CD14-positive monocyte (primary cell): ENCODE results near the gene SLC12A7. TPM values are rescaled to one million over a fixed set of nuclear protein-coding genes. Genes with fewer than 3 reads are reported as not detected.

Source experiments
- DNase-seq, 3 donors: peaks; one replicate each; pipeline ENCODE4 v3.0.0-alpha.2; 2011 to 2022
- H2AFZ ChIP-seq: 2 replicates; pipeline ENCODE4 v1.6.0; 2012; ENCODE audit warnings: mild to moderate bottlenecking, low read depth, low read length, inconsistent platforms; ENCODE audit not compliant: insufficient read depth, poor library complexity, severe bottlenecking
- H3K27ac ChIP-seq, 2 donors: 1 replicate in 1 of 2; 2 replicates in 1 of 2; pipeline ENCODE4 v1.5.1; 2012 to 2013; ENCODE audit warnings: low read length in 2 of 2, control low read depth in 1 of 2, inconsistent platforms in 1 of 2, low read depth in 1 of 2, mild to moderate bottlenecking in 1 of 2
- H3K27me3 ChIP-seq, 2 donors: one replicate each; pipeline versions ENCODE4 v1.6.0 to v1.6.1; 2011 to 2013; ENCODE audit warnings: low read length in 2 of 2; ENCODE audit not compliant: control insufficient read depth in 2 of 2, insufficient read depth in 2 of 2
- H3K36me3 ChIP-seq, 2 donors: replicated peaks in 1 of 2; 1 replicate in 1 of 2; 2 replicates in 1 of 2; pipeline versions ENCODE4 v1.5.1 to v1.6.1; 2012 to 2013; ENCODE audit warnings: low read length in 2 of 2, control low read depth in 1 of 2, inconsistent platforms in 1 of 2, mild to moderate bottlenecking in 1 of 2; ENCODE audit not compliant: insufficient read depth in 2 of 2, control insufficient read depth in 1 of 2
- H3K4me1 ChIP-seq, 2 donors: 1 replicate in 1 of 2; 2 replicates in 1 of 2; pipeline versions ENCODE4 v1.5.1 to v1.6.1; 2012 to 2013; ENCODE audit warnings: low read length in 2 of 2, control low read depth in 1 of 2, inconsistent platforms in 1 of 2, mild to moderate bottlenecking in 1 of 2, moderate library complexity in 1 of 2; ENCODE audit not compliant: insufficient read depth in 2 of 2, control insufficient read depth in 1 of 2
- H3K4me2 ChIP-seq: replicated peaks from 2 replicates; pipeline ENCODE3; 2012; ENCODE audit warnings: low read length, moderate library complexity, mild to moderate bottlenecking; ENCODE audit not compliant: poor library complexity, severe bottlenecking; ENCODE audit errors: extremely low read depth
- H3K4me3 ChIP-seq, 3 experiments: fragments of 200-600 bp in 1 of 3; sonication (generic) in 1 of 3; replicated peaks in 1 of 3; 1 replicate in 2 of 3; 2 replicates in 1 of 3; pipeline ENCODE4 v1.5.1; 2011 to 2013; ENCODE audit warnings: low read length in 3 of 3, mild to moderate bottlenecking in 3 of 3, control low read depth in 2 of 3, low read depth in 2 of 3, inconsistent platforms in 1 of 3, moderate library complexity in 1 of 3
- H3K79me2 ChIP-seq: 2 replicates; pipeline ENCODE4 v1.6.0; 2012; ENCODE audit warnings: mild to moderate bottlenecking, control low read depth, inconsistent platforms, low read length, moderate library complexity; ENCODE audit not compliant: insufficient read depth
- H3K9ac ChIP-seq: 2 replicates; pipeline ENCODE4 v1.6.0; 2017; ENCODE audit warnings: low read length, mild to moderate bottlenecking; ENCODE audit not compliant: insufficient read depth, poor library complexity, severe bottlenecking
- H3K9me3 ChIP-seq, 2 donors: replicated peaks in 1 of 2; 1 replicate in 1 of 2; 2 replicates in 1 of 2; pipeline versions ENCODE4 v1.5.1 to v1.6.1; 2012 to 2013; ENCODE audit warnings: low read length in 2 of 2, control low read depth in 1 of 2; ENCODE audit not compliant: control insufficient read depth in 1 of 2, insufficient read depth in 1 of 2
- H4K20me1 ChIP-seq: 2 replicates; pipeline ENCODE4 v1.6.0; 2012; ENCODE audit warnings: mild to moderate bottlenecking, low read length, control low read depth, moderate library complexity; ENCODE audit not compliant: insufficient read depth
- H3K27ac Mint-ChIP-seq, 7 donors: one replicate each; pipeline ENCODE4 v1.8.0; 2020; ENCODE audit warnings: mild to moderate bottlenecking in 7 of 7, mixed read lengths in 7 of 7, moderate library complexity in 6 of 7, inconsistent platforms in 2 of 7
- H3K27me3 Mint-ChIP-seq, 3 donors: one replicate each; pipeline ENCODE4 v1.8.0; 2021 to 2022; ENCODE audit warnings: low read depth in 3 of 3, mild to moderate bottlenecking in 3 of 3, mixed read lengths in 3 of 3, moderate library complexity in 3 of 3, inconsistent platforms in 1 of 3
- H3K36me3 Mint-ChIP-seq, 2 donors: one replicate each; pipeline ENCODE4 v1.8.0; 2020; ENCODE audit warnings: mixed read lengths in 2 of 2, inconsistent platforms in 1 of 2, mild to moderate bottlenecking in 1 of 2
- H3K4me1 Mint-ChIP-seq: one replicate; pipeline ENCODE4 v1.8.0; 2020; ENCODE audit warnings: mild to moderate bottlenecking, mixed read lengths
- H3K4me3 Mint-ChIP-seq, 2 donors: one replicate each; pipeline ENCODE4 v1.8.0; 2020; ENCODE audit warnings: mild to moderate bottlenecking in 2 of 2, mixed read lengths in 2 of 2, moderate library complexity in 1 of 2
- H3K9me3 Mint-ChIP-seq, 7 donors: one replicate each; pipeline ENCODE4 v1.8.0; 2020 to 2022; ENCODE audit warnings: mixed read lengths in 7 of 7, mild to moderate bottlenecking in 6 of 7, moderate library complexity in 6 of 7, inconsistent platforms in 2 of 7
- WGBS: methylation state at CpG from one replicate; pipeline ENCODE4 v1.1.5; 2013; ENCODE audit warnings: missing lambda C conversion rate; ENCODE audit not compliant: insufficient coverage; 5-methylcytosine and 5-hydroxymethylcytosine counted together
- intact Hi-C, 2 donors: fragments of 100-400 bp; cut with micrococcal nuclease; formaldehyde crosslinking; loops; one replicate each; pipeline versions ENCODE4 v1.15.0 to v1.15.1; 2023
- polyA plus RNA-seq, 3 donors: library from polyadenylated mRNA; depleted of rRNA in 1 of 3; unstranded in 2 of 3; stranded (reverse) in 1 of 3; fragments of 300-500 nt in 2 of 3; fragments of >200 nt in 1 of 3; fragmentation: Illumina TruSeq in 2 of 3; gene quantifications; 1 replicate in 2 of 3; 2 replicates in 1 of 3; pipeline ENCODE4 v1.2.3, GENCODE V29; 2012 to 2021
- TF ChIP-seq, protein P1 (sequence below): fragments of 200-600 bp; IDR thresholded peaks from one replicate; pipeline ENCODE4 v1.8.0; 2022; ENCODE audit warnings: antibody characterized with exemption, mild to moderate bottlenecking

The SLC12A7 gene
- polyA plus RNA-seq, 3 donors: 8.2 to 31.2 (median 12.5) TPM

DNA sequence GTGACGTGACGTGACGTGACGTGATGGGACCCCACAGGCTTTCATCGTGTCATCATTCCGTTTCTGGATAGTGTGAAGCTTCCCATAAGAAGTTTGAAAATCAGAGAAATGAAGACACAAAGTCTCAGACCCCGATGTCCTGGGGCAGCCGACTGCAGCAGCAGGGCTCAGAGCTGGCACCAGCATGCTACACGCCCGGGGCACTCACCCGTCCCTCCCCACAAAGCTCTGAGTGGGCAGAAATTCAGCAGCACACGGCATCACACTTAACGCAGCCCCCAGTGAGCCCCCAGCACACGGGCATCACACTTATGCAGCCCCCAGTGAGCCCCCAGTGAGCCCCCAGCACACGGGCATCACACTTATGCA, 42.2 kb downstream of the SLC12A7 start:
- H3K4me1 ChIP-seq: no peaks in the 10 kb centered on the region
- peaks cover 29 to 39% of the 10 kb centered on the region in 2 donors for H3K36me3 Mint-ChIP-seq
- H3K36me3 ChIP-seq: peaks cover 13 to 21% of the 10 kb centered on the region in 2 donors
- no peak for DNase-seq
- no peak overlapping the region for H2AFZ ChIP-seq
- no peaks in the 10 kb centered on the region for H3K27me3 ChIP-seq
- no peak overlapping the region for H3K4me3 ChIP-seq
- no peaks in the 10 kb centered on the region for H3K9me3 Mint-ChIP-seq
- no peaks in the 10 kb centered on the region for H3K79me2 ChIP-seq
- TF ChIP-seq, protein P1, sequence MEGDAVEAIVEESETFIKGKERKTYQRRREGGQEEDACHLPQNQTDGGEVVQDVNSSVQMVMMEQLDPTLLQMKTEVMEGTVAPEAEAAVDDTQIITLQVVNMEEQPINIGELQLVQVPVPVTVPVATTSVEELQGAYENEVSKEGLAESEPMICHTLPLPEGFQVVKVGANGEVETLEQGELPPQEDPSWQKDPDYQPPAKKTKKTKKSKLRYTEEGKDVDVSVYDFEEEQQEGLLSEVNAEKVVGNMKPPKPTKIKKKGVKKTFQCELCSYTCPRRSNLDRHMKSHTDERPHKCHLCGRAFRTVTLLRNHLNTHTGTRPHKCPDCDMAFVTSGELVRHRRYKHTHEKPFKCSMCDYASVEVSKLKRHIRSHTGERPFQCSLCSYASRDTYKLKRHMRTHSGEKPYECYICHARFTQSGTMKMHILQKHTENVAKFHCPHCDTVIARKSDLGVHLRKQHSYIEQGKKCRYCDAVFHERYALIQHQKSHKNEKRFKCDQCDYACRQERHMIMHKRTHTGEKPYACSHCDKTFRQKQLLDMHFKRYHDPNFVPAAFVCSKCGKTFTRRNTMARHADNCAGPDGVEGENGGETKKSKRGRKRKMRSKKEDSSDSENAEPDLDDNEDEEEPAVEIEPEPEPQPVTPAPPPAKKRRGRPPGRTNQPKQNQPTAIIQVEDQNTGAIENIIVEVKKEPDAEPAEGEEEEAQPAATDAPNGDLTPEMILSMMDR: no peak
- H4K20me1 ChIP-seq: peaks cover 40% of the 10 kb centered on the region
- H3K4me1 Mint-ChIP-seq: no peaks in the 10 kb centered on the region
- H3K4me2 ChIP-seq: no peak overlapping the region
- no peak overlapping the region for H3K27ac ChIP-seq
- H3K27ac Mint-ChIP-seq: no peak overlapping the region
- 97% methylated on average over 11 of the region's 15 CpGs for WGBS
- H3K9me3 ChIP-seq: no peaks in the 10 kb centered on the region
- H3K27me3 Mint-ChIP-seq: no peaks in the 10 kb centered on the region
- no peak overlapping the region for H3K4me3 Mint-ChIP-seq
- intact Hi-C loops: no loop called here
- H3K9ac ChIP-seq: no peak overlapping the region

- TF ChIP-seq, protein P1: no peak
- Histone ChIP-seq H3K4me1 (no peaks in the 10 kb centered on the region), H3K79me2 (no peaks in the 10 kb centered on the region), H3K27ac (no peak overlapping the region), H3K36me3 (peaks cover 16 to 27% of the 10 kb centered on the region in 2 donors), H3K4me3 (no peak overlapping the region), H4K20me1 (peaks cover 39% of the 10 kb centered on the region), H2AFZ (no peak overlapping the region), H3K4me2 (no peak overlapping the region), H3K9me3 (no peaks in the 10 kb centered on the region), H3K27me3 (no peaks in the 10 kb centered on the region), H3K9ac (no peak overlapping the region)
- WGBS: 93% methylated on average over 26 of the region's 33 CpGs
- Mint-ChIP-seq H3K27ac (no peak overlapping the region), H3K9me3 (no peaks in the 10 kb centered on the region), H3K27me3 (no peaks in the 10 kb centered on the region), H3K36me3 (peaks cover 34 to 40% of the 10 kb centered on the region in 2 donors), H3K4me3 (no peak overlapping the region), H3K4me1 (no peaks in the 10 kb centered on the region)
- intact Hi-C loops: no loop called here
- DNase-seq: no peak
These were observed 42.8 kb downstream of the SLC12A7 start for GRCh38 chr5:1068895-1069719.
